HG03139 (cell line): Measurements from ENCODE around the gene FSTL4.
"Not testable (repeated sequence)": the region's sequence is repeated elsewhere in the genome, so short reads cannot be mapped to it uniquely, and the experiment has no call there.

ENCODE experiments used
- ATAC-seq: cut with Tn5 transposase; IDR thresholded peaks from one replicate; pipeline ENCODE4 v1.9.1; 2021; ENCODE audit not compliant: unreplicated experiment

FSTL4 gene

GRCh38 chr5:133409210-133409674, 203.1 kb downstream of the FSTL4 start:
- no peak for ATAC-seq

DNA sequence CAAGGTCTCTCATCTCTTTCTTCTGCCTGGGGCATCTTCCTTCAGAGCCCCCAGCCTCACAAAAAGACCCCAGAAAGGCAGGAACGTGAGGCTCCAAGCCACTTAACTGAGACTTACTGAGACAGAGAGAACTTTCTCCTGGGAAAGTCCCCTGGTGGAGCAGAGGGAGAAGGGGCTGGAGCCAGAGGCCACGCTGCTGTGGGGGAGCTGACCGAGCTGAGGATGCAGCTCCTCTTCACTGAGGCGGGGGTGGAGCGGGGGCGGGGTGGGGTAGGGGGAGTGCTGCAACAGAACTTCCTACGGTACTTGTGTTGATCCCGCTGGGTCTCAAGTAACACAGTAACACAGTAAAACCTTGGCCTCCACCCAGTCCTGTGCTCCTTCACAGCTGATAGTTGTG, 204.0 kb downstream of the FSTL4 start:
- ATAC-seq: no peak

DNA sequence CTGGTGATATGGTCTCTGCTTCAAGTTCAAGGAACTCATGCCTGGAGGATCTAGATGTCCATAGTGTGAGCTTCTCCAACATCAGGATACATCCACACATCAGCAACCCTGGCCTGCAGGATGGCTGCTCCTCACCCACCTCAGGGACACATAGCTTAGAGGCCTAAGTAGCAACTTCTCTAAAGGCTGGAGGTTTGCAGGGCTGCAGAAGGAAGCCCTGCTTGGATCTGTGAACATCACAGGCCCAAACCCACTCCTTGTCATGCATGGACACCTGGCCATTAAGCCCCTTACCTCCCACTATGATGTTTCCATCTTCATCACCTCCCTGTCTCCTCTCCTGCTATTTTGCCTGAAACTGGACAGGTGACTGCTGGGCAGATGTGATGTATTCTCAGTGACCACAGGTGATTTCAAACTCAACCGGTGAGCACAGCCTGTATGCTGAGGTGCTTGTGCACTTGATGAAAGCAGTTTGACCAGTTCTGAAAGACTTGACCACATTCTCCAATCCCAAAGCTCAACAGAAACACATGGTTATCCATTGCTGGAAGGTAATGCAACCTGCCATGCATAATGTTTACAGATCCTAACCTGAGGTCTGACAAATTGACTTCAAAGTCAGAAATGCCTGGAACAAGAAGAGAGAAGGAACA, 205.2 kb downstream of the FSTL4 start:
- no peak for ATAC-seq

- ATAC-seq: no peak
Measured at GRCh38 chr5:133406208-133406976, 205.9 kb downstream of the FSTL4 start.

- no peak for ATAC-seq
Measured at GRCh38 chr5:133405275-133406034, 206.9 kb downstream of the FSTL4 start.

DNA sequence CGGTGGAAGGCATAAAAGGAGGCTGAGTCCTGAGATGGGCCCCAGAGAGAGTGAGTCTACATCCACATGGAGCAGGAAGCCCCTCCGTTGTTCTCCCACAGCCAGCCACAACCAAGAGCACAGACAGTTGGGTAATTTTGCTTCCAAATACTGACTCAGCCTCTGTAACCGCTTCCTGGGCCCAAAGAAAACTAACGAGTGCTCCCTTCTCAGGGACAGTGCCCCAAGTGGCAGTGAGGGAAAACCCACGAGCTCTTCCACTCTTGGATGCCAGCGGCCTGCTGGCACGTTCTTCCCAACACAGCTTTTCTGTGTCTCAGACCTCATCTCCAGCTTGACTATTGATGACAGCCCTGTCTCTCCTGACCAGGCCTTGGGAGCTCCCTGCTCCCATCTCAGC, 207.6 kb downstream of the FSTL4 start:
- ATAC-seq: no peak

DNA sequence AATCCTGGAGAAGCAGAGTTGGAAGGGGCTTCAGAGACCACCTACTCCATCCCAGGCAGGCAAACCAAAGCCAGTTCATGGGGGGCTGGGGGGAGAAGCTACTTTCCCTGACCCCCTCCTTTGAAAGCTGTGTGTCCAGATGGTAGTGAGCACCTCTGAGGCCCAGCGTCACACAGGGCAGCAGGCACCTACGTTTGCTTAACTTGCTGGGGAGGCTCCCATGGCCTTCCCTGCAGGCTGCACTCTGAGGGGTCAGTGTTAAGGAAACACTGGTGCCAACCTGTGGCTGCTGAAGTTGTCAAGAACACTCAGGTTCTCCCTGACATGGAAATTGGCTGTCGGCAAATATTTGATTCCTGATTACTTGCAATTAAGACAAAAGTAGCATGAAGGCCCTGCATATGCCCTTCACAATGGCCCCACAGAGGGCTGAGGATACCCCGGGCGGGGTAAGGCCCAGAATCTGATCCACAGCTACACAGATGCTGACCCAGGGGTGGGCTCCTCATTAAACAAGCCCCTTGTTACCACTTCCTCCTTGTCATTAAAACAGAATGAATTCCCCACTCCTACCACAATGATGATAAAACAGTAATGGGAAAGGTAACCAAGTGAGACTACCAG, 208.5 kb downstream of the FSTL4 start:
- no peak for ATAC-seq

DNA sequence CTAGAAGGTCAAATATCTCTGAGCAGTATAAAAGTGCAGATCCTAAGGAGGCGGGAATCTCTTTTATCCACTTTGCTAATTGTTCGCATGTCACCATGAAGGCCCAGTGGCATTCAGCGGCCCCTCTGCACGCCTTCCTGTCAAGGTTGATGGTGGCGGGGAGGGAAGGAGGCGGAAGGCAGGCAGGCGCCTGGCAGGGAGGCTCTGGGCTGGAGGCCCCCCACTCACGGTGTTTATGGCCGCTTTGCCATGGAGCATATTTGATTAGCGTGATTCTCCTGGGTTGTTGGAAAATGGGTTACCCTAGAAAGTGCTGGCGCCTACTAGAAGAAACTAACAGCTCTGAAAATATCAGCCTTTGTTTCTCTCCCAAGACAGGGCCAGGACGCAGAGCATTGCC, 209.6 kb downstream of the FSTL4 start:
- no peak for ATAC-seq

- ATAC-seq: no peak
Measured at GRCh38 chr5:133401731-133402347, 210.5 kb downstream of the FSTL4 start.

- ATAC-seq: no peak
Measured at GRCh38 chr5:133400831-133401351, 211.4 kb downstream of the FSTL4 start.

DNA sequence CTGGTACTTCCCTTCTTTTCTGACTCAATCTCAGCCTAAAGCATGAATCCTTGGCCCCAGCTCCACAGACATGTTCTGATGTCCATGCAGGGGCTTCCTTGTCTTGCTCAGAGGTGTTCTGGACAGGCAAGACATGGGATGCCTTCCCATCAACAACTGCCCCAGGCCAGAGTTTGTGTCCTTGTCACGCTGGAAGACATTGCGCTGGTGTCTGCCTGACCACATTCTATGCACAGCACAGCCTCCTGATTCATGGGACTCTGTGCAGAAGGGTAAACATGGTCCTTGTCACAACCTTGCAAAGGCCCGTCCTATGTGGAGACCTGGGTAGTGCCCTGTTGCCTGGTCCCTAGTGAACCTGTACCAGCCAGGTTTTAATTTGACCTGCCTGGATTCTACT, 212.2 kb downstream of the FSTL4 start:
- no peak for ATAC-seq

GRCh38 chr5:133399247-133399891, 213.0 kb downstream of the FSTL4 start:
- ATAC-seq: no peak

DNA sequence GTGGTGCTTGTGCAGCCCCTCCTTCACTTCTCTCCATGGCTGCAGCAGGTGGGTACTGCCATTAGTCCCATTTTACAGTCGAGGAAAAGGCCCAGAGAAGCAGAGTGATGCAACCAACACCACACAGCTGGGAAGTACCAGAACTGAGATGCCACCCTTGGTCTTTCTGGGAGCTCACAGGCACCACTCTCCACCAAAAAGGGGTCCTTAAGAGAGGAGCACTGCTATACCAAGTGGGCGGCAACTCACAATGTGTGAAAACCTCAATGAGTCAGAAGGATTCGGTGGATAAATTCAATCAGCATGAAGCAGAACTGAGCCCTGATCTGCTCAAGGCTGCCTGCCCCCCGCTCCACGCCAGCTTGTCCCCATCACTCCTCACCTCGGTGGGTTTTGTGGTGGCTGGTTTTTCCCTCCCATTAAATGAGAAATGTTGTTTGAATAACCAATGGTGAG, 213.7 kb downstream of the FSTL4 start:
- ATAC-seq: no peak

- no peak for ATAC-seq
Measured at GRCh38 chr5:133397990-133398645, 214.2 kb downstream of the FSTL4 start.

DNA sequence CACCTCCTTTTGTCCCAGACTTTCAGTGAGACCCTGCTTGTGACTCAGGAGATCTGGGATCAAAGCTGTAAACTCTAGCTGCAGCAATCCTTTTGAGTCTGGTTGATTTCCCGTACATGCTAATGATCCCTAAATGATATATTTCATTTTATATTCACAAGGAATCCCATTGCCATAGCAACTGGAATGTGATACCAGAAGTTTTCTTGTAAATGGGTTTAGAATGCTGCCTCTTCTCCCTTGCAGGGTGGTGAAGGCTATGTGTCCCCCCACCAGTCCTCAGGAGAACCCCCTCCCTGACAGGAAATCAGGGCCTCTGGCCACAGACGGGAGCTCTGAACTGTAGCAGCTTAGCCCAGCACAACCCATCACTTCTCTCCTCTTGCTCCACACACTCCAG, 215.0 kb downstream of the FSTL4 start:
- no peak for ATAC-seq

DNA sequence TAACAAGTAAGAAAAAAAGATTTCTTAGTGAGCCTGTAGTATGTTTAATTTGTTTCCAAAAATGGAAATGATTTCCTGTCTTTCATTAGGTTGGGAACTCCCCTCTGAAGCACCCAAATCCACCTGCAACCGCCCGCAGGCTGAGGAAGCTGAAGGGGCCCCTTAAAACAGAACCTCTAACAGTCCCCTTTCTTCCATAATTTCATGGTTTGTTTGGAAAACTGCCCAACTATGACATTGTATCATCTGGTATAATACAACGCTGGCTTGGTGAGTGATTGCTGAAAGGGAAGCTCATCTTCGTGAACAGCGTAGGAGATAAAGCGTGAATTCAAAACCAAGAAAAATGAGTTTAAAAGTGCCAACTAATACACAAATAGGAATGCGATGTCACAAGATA, 215.5 kb downstream of the FSTL4 start:
- ATAC-seq: no peak

DNA sequence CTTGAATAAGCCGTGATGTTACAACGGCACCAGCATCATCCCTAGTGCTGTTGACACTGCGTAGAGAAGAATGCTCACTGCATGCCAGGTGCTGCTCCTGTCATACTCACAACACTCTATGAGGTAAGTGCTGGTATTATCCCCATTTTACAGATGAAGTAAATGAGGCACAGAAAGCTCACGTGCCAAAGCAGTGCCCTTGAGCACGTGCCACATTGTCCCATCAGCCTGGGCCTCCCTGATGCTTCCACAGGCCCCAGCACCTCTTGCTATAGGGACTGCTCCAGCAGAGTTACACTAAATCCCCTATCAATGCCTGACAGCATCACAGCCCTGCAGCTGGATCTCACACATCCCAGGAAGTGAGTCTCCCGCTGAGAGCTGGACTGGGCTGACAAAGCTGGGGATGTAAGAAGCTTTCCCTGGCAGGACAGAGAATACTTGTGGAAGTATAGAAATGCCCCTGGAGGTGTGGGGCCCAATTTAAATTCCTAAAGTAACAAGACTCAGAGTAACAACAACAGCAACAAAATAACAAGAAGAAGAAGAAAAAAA, 216.1 kb downstream of the FSTL4 start:
- no peak for ATAC-seq

DNA sequence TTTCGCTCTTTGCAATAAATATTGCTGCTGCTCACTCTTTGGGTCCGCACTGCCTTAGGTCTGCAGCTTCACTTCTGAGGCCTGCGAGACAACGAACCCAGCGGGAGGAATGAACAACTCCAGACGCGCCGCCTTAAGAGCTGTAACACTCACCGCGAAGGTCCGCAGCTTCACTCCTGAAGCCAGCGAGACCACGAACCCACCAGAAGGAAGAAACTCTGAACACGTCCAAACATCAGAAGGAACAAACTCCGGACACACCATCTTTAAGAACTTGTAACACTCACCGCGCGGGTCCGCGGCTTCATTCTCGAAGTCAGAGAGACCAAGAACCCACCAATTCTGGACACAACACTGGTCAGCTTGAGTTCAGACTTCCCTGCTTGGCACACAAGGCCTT, 217.1 kb downstream of the FSTL4 start:
- not testable (repeated sequence) for ATAC-seq

GRCh38 chr5:133394477-133394817, 217.9 kb downstream of the FSTL4 start:
- not testable (repeated sequence) for ATAC-seq
